DOHH2 (cell line): ENCODE data around the gene TRAPPC14.

ENCODE experiments used
- H3F3A ChIP-seq: fragments of 200-600 bp; sonication (generic), shearing (Covaris generic); 2 replicates; pipeline ENCODE4 v1.6.0; 2016; ENCODE audit warnings: antibody characterized with exemption, mild to moderate bottlenecking; ENCODE audit not compliant: control insufficient read depth, insufficient read depth
- H3K27ac ChIP-seq: fragments of 200-600 bp; sonication (generic); 2 replicates; pipeline ENCODE4 v1.5.1; 2014; ENCODE audit warnings: low read depth, mild to moderate bottlenecking, low read length, moderate library complexity
- H3K27me3 ChIP-seq: fragments of 200-600 bp; sonication (generic); 2 replicates; pipeline ENCODE4 v1.6.1; 2014; ENCODE audit warnings: mild to moderate bottlenecking, low read length, mixed read lengths; ENCODE audit not compliant: control insufficient read depth
- H3K36me3 ChIP-seq: fragments of 200-600 bp; sonication (generic); 2 replicates; pipeline ENCODE4 v1.6.1; 2014; ENCODE audit warnings: mild to moderate bottlenecking, low read length, moderate library complexity, mixed read lengths; ENCODE audit not compliant: control insufficient read depth
- H3K4me1 ChIP-seq: fragments of 200-600 bp; sonication (generic); 2 replicates; pipeline ENCODE4 v1.6.1; 2014; ENCODE audit warnings: mild to moderate bottlenecking, low read length, mixed read lengths; ENCODE audit not compliant: control insufficient read depth
- H3K4me2 ChIP-seq: fragments of 200-600 bp; sonication (generic); 2 replicates; pipeline ENCODE4 v1.6.0; 2014; ENCODE audit warnings: mild to moderate bottlenecking, low read length, moderate library complexity
- H3K4me3 ChIP-seq: fragments of 200-600 bp; sonication (generic); 2 replicates; pipeline ENCODE4 v1.5.1; 2014; ENCODE audit warnings: mild to moderate bottlenecking, low read length, mixed read lengths
- H3K79me2 ChIP-seq: fragments of 200-600 bp; sonication (generic); 2 replicates; pipeline ENCODE4 v1.6.1; 2014; ENCODE audit warnings: mild to moderate bottlenecking, low read length, mixed read lengths; ENCODE audit not compliant: control insufficient read depth
- H3K9me2 ChIP-seq: fragments of 200-600 bp; sonication (generic); replicated peaks from 2 replicates; pipeline ENCODE4 v1.6.1; 2014; ENCODE audit warnings: mild to moderate bottlenecking, low read length, mixed read lengths; ENCODE audit not compliant: control insufficient read depth
- H3K9me3 ChIP-seq: fragments of 200-600 bp; sonication (generic); 2 replicates; pipeline ENCODE4 v1.6.1; 2014; ENCODE audit warnings: antibody characterized with exemption, low read length, mixed read lengths; ENCODE audit not compliant: control insufficient read depth, insufficient read depth
- H4K20me1 ChIP-seq: fragments of 200-600 bp; sonication (generic); 2 replicates; pipeline ENCODE4 v1.6.0; 2014; ENCODE audit warnings: low read depth, mild to moderate bottlenecking, antibody characterized with exemption, low read length, moderate library complexity; ENCODE audit not compliant: control insufficient read depth, insufficient read depth
- EZH2phosphoT487 ChIP-seq: fragments of 200-600 bp; sonication (generic); IDR thresholded peaks from 2 replicates; pipeline ENCODE4 v1.6.1; 2017; ENCODE audit warnings: borderline replicate concordance, mild to moderate bottlenecking, antibody characterized with exemption, low read length, moderate library complexity, mixed read lengths
- TF ChIP-seq, protein P1 (sequence below): fragments of 200-600 bp; sonication (generic); IDR thresholded peaks from one replicate; pipeline ENCODE4 v1.5.1; 2014; ENCODE audit warnings: antibody characterized with exemption, mild to moderate bottlenecking, low read depth, low read length; ENCODE audit not compliant: poor library complexity, severe bottlenecking

TRAPPC14 gene

DNA sequence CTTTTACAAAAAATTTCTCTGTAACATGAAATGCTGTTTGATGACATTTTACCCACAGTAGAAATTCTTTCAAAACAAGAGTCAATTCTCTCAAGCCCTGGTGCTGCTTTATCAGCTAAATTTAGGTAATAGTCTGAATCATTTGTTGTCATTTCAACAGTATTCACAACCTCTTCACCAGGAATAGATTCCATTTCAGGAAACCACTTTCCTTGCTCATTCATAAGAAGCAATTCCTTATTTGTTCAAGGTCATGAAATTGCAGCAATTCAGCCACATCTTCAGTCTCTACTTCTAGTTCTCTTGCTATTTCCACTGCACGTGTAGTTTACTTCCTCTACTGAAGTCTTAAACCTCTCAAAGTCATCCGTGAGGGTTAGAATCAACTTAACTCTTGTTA lies 33.3 kb upstream of the TRAPPC14 start:
- Histone ChIP-seq H3K4me1 (peaks cover 87% of the 10 kb centered on the region), H3K27me3 (no peaks in the 10 kb centered on the region), H4K20me1 (no peaks in the 10 kb centered on the region), H3K9me2 (no peaks in the 10 kb centered on the region), H3K79me2 (no peaks in the 10 kb centered on the region; the same call in 1 of the 2 replicates), H3F3A (peaks cover 47% of the 10 kb centered on the region), H3K9me3 (no peaks in the 10 kb centered on the region), H3K4me2 (peak overlapping the region; percentile 65), H3K36me3 (peaks cover 55% of the 10 kb centered on the region), H3K4me3 (peak overlapping the region; percentile 41), H3K27ac (peak overlapping the region; percentile 94)
- TF ChIP-seq, protein P1, sequence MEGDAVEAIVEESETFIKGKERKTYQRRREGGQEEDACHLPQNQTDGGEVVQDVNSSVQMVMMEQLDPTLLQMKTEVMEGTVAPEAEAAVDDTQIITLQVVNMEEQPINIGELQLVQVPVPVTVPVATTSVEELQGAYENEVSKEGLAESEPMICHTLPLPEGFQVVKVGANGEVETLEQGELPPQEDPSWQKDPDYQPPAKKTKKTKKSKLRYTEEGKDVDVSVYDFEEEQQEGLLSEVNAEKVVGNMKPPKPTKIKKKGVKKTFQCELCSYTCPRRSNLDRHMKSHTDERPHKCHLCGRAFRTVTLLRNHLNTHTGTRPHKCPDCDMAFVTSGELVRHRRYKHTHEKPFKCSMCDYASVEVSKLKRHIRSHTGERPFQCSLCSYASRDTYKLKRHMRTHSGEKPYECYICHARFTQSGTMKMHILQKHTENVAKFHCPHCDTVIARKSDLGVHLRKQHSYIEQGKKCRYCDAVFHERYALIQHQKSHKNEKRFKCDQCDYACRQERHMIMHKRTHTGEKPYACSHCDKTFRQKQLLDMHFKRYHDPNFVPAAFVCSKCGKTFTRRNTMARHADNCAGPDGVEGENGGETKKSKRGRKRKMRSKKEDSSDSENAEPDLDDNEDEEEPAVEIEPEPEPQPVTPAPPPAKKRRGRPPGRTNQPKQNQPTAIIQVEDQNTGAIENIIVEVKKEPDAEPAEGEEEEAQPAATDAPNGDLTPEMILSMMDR: no peak
- TF ChIP-seq EZH2phosphoT487: no peak

DNA sequence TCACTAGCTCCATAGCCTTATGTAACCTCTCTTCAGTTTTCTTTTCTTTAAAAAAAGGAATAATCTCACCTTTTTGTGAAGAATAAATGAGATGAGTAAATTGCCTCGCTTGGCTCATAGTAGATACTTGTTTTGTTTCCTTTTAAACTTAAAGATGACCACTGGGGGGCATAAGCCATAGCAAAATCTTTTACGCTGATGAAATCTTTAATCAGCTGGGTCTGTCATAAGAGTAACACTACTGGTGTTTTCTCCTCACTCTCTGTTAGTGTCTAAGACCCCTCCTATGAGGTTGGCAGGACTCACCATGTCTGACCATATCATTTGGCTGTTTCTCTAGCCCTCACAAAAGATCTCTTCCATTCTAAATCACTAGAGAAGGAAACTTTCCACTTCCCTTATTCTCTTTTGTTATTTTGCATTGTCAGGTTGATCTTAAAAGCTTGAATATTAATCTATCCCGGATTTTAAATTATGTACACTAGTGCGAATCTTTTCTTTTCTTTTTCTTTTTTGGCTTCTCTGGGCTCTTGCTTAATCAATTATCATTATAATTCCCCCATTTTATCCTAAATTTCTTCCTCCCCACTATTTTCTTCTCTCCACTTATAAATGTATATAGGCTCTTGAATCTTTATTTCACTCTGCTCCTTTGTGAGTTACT lies 31.7 kb upstream of the TRAPPC14 start:
- peaks cover 81% of the 10 kb centered on the region for H3K4me1 ChIP-seq
- peaks cover 44% of the 10 kb centered on the region for H3F3A ChIP-seq
- H3K27me3 ChIP-seq: no peaks in the 10 kb centered on the region
- no peaks in the 10 kb centered on the region; the same call in 1 of the 2 replicates for H3K79me2 ChIP-seq
- peak overlapping the region; percentile 65 for H3K4me2 ChIP-seq
- no peaks in the 10 kb centered on the region for H4K20me1 ChIP-seq
- peaks cover 60% of the 10 kb centered on the region for H3K36me3 ChIP-seq
- TF ChIP-seq EZH2phosphoT487: no peak
- TF ChIP-seq, protein P1: peak; percentile 69
- no peaks in the 10 kb centered on the region for H3K9me3 ChIP-seq
- peak overlapping the region; percentile 41 for H3K4me3 ChIP-seq
- H3K9me2 ChIP-seq: no peaks in the 10 kb centered on the region
- peak overlapping the region; percentile 94 for H3K27ac ChIP-seq

DNA sequence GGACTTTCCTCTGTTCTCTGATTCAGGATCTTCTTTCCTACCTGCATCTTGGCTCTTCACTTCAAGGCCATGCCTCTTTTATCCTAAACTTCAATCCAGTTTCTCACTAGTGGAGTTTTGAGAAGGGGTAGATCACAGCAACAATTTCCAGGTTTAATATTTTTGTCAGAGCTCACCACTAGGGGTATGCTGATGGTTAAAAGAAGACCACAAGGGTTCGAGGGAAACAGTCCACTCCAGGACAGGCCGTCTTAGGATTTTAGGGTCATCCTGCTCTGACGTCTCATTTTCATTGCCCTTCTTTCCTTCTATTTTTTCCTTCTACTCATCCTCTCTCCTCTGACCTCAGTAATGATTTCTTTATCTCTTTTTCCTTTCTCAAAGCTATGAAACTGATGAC lies 30.5 kb upstream of the TRAPPC14 start:
- no peak for TF ChIP-seq EZH2phosphoT487
- TF ChIP-seq, protein P1: peak; percentile 64
- peaks cover 37% of the 10 kb centered on the region for H3F3A ChIP-seq
- H3K79me2 ChIP-seq: no peaks in the 10 kb centered on the region; the same call in 1 of the 2 replicates
- peak overlapping the region; percentile 41 for H3K4me3 ChIP-seq
- no peaks in the 10 kb centered on the region for H3K9me3 ChIP-seq
- H3K27ac ChIP-seq: peak overlapping the region; percentile 94
- peak overlapping the region; percentile 65 for H3K4me2 ChIP-seq
- H3K9me2 ChIP-seq: no peaks in the 10 kb centered on the region
- peaks cover 80% of the 10 kb centered on the region for H3K4me1 ChIP-seq
- no peaks in the 10 kb centered on the region for H3K27me3 ChIP-seq
- H4K20me1 ChIP-seq: no peaks in the 10 kb centered on the region
- H3K36me3 ChIP-seq: peaks cover 50% of the 10 kb centered on the region
